ENCODE results near the gene KASH5. TPM values are rescaled to one million over a fixed set of nuclear protein-coding genes. Genes with fewer than 3 reads are reported as not detected.

KASH5 gene
- total RNA-seq, 1 experiment from 2014 or later = 0.42 TPM

DNA sequence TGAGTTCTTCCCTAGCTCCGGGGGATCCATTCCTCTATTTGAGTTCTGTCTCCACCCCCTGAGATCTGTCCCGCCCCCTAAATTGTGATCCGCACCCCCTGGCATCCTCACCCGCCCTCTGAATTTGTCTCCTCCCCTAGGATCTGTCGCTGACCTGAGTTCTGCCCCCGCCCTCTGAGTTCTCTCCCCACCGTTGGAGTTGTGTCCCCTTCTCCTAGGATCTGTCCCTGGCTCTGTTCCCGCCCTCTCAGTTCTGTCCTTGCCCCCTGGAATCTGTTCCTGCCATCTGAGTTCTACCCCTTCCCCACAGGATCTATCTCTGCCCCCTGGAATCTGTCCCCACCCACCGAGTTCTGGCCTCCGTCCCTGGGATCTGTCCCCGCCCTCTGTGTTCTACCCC, 54.3 kb downstream of the KASH5 start:
- Mint-ChIP-seq H3K36me3 (peaks cover 6% of the 10 kb centered on the region), H3K9me3 (no peaks in the 10 kb centered on the region), H3K27me3 (ENCODE audit: low read depth) (peaks cover 50% of the 10 kb centered on the region), H3K4me1 (peaks cover 24% of the 10 kb centered on the region), H3K4me3 (peak overlapping the region; percentile 63), H3K27ac (peak overlapping the region; percentile 81; the same call in 1 of the 2 replicates)
- no peak for TF ChIP-seq CBFB (CRISPR knock-in tag; IDR thresholded peaks at IDR 0.05; ENCODE audit: low read depth)
- TF ChIP-seq TEAD1 (CRISPR knock-in tag; IDR thresholded peaks at IDR 0.05) = 0 out of 2 replicates have a peak, but pooled peaks have one; percentile 23
- TF ChIP-seq MXD4 (CRISPR knock-in tag; IDR thresholded peaks at IDR 0.05; ENCODE audit: borderline replicate concordance) = no peak
- no peak for TF ChIP-seq ZNF396 (CRISPR knock-in tag; IDR thresholded peaks at IDR 0.05; ENCODE audit: borderline replicate concordance)
- no peak for TF ChIP-seq TEAD4 (CRISPR knock-in tag; IDR thresholded peaks at IDR 0.05)
- no peak for TF ChIP-seq SMAD3 (CRISPR knock-in tag; IDR thresholded peaks at IDR 0.05; ENCODE audit: borderline replicate concordance)
- POLR2A ChIA-PET = interaction anchor here (1.1 to 1.5 kb wide), 5 partner anchors 9 to 79 kb away, joined by 3 to 4 read pairs (median 3); partner anchors contain the start of genes DKKL1 and PIH1D1
- CTCF ChIA-PET = interaction anchor here (0.6 to 2.8 kb wide), 30 partner anchors 10 to 244 kb away, joined by 3 to 34 read pairs (median 7); partner anchors contain the start of genes ALDH16A1, DKKL1, GFY and PIH1D1
- ATAC-seq (peak; percentile 0), DNase-seq (ENCODE audit: low spot score) (peak; percentile 67)

DNA sequence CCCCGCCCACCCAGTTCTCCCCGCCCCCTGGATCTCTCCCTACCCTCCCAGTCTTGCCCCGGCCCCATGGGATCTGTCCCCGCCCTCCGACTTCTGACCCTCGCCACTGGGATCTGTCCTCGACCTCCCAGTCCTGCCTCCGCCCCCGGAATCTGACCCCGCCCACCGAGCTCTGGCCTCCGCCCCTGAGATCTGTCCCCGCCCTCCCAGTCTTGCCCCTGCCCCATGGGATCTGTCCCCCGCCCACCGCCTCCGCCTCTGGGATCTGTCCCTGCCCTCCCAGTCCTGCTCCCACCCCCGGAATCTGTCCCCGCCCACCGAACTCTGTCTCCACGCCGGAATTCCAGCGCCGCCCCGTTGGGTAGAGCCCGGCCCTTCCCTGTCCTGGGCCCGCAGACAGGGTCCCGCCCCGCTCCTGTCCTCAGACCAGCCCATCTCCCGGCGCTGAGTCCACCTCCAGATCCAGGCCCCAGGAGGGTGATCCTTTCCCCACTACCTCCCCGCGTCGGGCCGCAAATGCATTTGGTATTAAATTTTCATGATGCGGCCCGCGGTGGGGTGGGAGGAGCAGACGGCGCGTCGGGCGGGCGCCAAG, 54.8 kb downstream of the KASH5 start:
- Mint-ChIP-seq H3K9me3 (no peaks in the 10 kb centered on the region), H3K36me3 (peaks cover 6% of the 10 kb centered on the region), H3K4me1 (peaks cover 29% of the 10 kb centered on the region), H3K27ac (no peak overlapping the region), H3K27me3 (ENCODE audit: low read depth) (peaks cover 45% of the 10 kb centered on the region), H3K4me3 (peak overlapping the region; percentile 63)
- ATAC-seq (peak; percentile 68), DNase-seq (ENCODE audit: low spot score) (peak; percentile 100)
- CTCF ChIA-PET = interaction anchor here (0.6 to 2.8 kb wide), 29 partner anchors 10 to 244 kb away, joined by 3 to 34 read pairs (median 7); partner anchors contain the start of genes ALDH16A1, DKKL1, GFY and PIH1D1
- POLR2A ChIA-PET = interaction anchor here (1.1 to 1.5 kb wide), 5 partner anchors 9 to 80 kb away, joined by 3 to 4 read pairs (median 3); partner anchors contain the start of genes DKKL1 and PIH1D1
- TF ChIP-seq SP1 (CRISPR knock-in tag; conservative IDR thresholded peaks at IDR 0.05) (peak; percentile 61), IRF2 (CRISPR knock-in tag; IDR thresholded peaks at IDR 0.05; ENCODE audit: borderline replicate concordance, low read depth) (no peak)
- TF ChIP-seq, protein P1, sequence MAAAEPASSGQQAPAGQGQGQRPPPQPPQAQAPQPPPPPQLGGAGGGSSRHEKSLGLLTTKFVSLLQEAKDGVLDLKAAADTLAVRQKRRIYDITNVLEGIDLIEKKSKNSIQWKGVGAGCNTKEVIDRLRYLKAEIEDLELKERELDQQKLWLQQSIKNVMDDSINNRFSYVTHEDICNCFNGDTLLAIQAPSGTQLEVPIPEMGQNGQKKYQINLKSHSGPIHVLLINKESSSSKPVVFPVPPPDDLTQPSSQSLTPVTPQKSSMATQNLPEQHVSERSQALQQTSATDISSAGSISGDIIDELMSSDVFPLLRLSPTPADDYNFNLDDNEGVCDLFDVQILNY (CRISPR knock-in tag; IDR thresholded peaks at IDR 0.05) = 0 out of 2 replicates have a peak, but pooled peaks have one; percentile 39

DNA sequence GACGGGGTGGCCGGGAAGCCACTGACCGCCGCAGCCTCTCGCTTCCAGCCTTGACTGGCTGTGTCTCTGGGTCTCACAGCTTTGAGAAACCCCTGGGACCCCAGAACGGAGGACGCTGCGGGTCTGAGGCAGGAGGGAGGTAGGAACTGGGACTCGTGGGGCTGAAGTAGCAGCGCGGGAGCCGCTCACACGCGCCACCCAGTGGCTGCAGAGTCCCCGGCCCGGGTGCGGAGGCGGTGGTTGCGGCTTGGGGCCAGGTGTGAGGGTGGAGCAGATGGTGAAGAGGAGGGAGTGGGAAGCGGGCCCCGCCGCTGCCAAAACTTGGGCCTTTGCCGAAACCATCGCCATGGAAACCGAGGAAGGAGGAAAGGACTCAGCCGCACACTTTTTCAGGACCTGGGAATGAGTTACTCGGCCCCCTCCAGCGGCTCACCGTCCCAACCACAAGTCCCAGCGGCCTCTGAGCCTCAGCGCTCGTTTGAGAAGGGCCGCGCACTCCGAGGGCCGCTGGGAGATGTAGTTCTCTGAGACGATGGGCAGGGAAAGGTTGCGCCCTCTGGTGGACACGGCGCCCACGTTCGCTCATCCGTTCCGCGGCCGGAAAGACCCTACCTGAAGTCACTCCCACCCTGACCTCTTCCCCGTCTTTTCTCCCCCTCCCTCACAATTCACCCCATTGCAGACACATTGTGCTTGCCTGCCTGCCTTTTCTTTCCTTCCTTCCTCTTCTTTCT, 55.5 kb downstream of the KASH5 start:
- ChIA-PET POLR2A (interaction anchor here (1.1 to 1.5 kb wide), 3 partner anchors 8 to 17 kb away, joined by 3 read pairs; partner anchors contain the start of gene PIH1D1), CTCF (interaction anchor here (0.6 to 2.8 kb wide), 28 partner anchors 9 to 143 kb away, joined by 3 to 34 read pairs (median 8); partner anchors contain the start of genes ALDH16A1, DKKL1, GFY and PIH1D1)
- peak overlapping the region; percentile 63 for H3K4me3 Mint-ChIP-seq
- H3K36me3 Mint-ChIP-seq = peaks cover 9% of the 10 kb centered on the region
- DNase-seq (ENCODE audit: low spot score) (peak; percentile 97), ATAC-seq (peak; percentile 43)
- H3K4me1 Mint-ChIP-seq = peaks cover 35% of the 10 kb centered on the region
- peaks cover 39% of the 10 kb centered on the region for H3K27me3 Mint-ChIP-seq (ENCODE audit: low read depth)
- no peaks in the 10 kb centered on the region for H3K9me3 Mint-ChIP-seq
- no peak overlapping the region for H3K27ac Mint-ChIP-seq
- 0 out of 2 replicates have a peak, but pooled peaks have one; percentile 45 for TF ChIP-seq FOXK1 (CRISPR knock-in tag; IDR thresholded peaks at IDR 0.05)
- TF ChIP-seq NFYB (CRISPR knock-in tag; conservative IDR thresholded peaks at IDR 0.05; ENCODE audit: low read depth) = no peak
- TF ChIP-seq FOXJ3 (CRISPR knock-in tag; IDR thresholded peaks at IDR 0.05; ENCODE audit: borderline replicate concordance) = no peak
- peak; percentile 74 for TF ChIP-seq SP1 (CRISPR knock-in tag; conservative IDR thresholded peaks at IDR 0.05)
- TF ChIP-seq MYBL2 (CRISPR knock-in tag; IDR thresholded peaks at IDR 0.05) = peak; percentile 43; the same call in 1 of the 2 replicates
- TF ChIP-seq NFATC4 (CRISPR knock-in tag; IDR thresholded peaks at IDR 0.05) = 0 out of 2 replicates have a peak, but pooled peaks have one; percentile 23
- TF ChIP-seq EMX1 (CRISPR knock-in tag; IDR thresholded peaks at IDR 0.05) = no peak
- TF ChIP-seq, protein P2, sequence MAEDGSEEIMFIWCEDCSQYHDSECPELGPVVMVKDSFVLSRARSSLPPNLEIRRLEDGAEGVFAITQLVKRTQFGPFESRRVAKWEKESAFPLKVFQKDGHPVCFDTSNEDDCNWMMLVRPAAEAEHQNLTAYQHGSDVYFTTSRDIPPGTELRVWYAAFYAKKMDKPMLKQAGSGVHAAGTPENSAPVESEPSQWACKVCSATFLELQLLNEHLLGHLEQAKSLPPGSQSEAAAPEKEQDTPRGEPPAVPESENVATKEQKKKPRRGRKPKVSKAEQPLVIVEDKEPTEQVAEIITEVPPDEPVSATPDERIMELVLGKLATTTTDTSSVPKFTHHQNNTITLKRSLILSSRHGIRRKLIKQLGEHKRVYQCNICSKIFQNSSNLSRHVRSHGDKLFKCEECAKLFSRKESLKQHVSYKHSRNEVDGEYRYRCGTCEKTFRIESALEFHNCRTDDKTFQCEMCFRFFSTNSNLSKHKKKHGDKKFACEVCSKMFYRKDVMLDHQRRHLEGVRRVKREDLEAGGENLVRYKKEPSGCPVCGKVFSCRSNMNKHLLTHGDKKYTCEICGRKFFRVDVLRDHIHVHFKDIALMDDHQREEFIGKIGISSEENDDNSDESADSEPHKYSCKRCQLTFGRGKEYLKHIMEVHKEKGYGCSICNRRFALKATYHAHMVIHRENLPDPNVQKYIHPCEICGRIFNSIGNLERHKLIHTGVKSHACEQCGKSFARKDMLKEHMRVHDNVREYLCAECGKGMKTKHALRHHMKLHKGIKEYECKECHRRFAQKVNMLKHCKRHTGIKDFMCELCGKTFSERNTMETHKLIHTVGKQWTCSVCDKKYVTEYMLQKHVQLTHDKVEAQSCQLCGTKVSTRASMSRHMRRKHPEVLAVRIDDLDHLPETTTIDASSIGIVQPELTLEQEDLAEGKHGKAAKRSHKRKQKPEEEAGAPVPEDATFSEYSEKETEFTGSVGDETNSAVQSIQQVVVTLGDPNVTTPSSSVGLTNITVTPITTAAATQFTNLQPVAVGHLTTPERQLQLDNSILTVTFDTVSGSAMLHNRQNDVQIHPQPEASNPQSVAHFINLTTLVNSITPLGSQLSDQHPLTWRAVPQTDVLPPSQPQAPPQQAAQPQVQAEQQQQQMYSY (CRISPR knock-in tag; IDR thresholded peaks at IDR 0.05) = peak; percentile 49; the same call in 1 of the 2 replicates
- TF ChIP-seq, protein P3, sequence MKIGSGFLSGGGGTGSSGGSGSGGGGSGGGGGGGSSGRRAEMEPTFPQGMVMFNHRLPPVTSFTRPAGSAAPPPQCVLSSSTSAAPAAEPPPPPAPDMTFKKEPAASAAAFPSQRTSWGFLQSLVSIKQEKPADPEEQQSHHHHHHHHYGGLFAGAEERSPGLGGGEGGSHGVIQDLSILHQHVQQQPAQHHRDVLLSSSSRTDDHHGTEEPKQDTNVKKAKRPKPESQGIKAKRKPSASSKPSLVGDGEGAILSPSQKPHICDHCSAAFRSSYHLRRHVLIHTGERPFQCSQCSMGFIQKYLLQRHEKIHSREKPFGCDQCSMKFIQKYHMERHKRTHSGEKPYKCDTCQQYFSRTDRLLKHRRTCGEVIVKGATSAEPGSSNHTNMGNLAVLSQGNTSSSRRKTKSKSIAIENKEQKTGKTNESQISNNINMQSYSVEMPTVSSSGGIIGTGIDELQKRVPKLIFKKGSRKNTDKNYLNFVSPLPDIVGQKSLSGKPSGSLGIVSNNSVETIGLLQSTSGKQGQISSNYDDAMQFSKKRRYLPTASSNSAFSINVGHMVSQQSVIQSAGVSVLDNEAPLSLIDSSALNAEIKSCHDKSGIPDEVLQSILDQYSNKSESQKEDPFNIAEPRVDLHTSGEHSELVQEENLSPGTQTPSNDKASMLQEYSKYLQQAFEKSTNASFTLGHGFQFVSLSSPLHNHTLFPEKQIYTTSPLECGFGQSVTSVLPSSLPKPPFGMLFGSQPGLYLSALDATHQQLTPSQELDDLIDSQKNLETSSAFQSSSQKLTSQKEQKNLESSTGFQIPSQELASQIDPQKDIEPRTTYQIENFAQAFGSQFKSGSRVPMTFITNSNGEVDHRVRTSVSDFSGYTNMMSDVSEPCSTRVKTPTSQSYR (CRISPR knock-in tag; IDR thresholded peaks at IDR 0.05) = no peak
- TF ChIP-seq, protein P4, sequence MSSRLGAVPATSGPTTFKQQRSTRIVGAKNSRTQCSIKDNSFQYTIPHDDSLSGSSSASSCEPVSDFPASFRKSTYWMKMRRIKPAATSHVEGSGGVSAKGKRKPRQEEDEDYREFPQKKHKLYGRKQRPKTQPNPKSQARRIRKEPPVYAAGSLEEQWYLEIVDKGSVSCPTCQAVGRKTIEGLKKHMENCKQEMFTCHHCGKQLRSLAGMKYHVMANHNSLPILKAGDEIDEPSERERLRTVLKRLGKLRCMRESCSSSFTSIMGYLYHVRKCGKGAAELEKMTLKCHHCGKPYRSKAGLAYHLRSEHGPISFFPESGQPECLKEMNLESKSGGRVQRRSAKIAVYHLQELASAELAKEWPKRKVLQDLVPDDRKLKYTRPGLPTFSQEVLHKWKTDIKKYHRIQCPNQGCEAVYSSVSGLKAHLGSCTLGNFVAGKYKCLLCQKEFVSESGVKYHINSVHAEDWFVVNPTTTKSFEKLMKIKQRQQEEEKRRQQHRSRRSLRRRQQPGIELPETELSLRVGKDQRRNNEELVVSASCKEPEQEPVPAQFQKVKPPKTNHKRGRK (CRISPR knock-in tag; IDR thresholded peaks at IDR 0.05; ENCODE audit: borderline replicate concordance) = 0 out of 2 replicates have a peak, but pooled peaks have one; percentile 86
- TF ChIP-seq, protein P1 (CRISPR knock-in tag; IDR thresholded peaks at IDR 0.05) = 0 out of 2 replicates have a peak, but pooled peaks have one; percentile 49
